GM21381 (cell line): ENCODE data around the gene DNAJC9.
A peak's percentile ranks its signal among the peaks of the same experiment; 100 is the strongest.
"Not testable (repeated sequence)": the region's sequence is repeated elsewhere in the genome, so short reads cannot be mapped to it uniquely, and the experiment has no call there.

Experiments
- ATAC-seq: cut with Tn5 transposase; IDR thresholded peaks from one replicate; pipeline ENCODE4 v1.9.1; 2021; ENCODE audit warnings: mild to moderate bottlenecking, moderate library complexity; ENCODE audit not compliant: unreplicated experiment

The DNAJC9 gene, protein sequence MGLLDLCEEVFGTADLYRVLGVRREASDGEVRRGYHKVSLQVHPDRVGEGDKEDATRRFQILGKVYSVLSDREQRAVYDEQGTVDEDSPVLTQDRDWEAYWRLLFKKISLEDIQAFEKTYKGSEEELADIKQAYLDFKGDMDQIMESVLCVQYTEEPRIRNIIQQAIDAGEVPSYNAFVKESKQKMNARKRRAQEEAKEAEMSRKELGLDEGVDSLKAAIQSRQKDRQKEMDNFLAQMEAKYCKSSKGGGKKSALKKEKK

DNA sequence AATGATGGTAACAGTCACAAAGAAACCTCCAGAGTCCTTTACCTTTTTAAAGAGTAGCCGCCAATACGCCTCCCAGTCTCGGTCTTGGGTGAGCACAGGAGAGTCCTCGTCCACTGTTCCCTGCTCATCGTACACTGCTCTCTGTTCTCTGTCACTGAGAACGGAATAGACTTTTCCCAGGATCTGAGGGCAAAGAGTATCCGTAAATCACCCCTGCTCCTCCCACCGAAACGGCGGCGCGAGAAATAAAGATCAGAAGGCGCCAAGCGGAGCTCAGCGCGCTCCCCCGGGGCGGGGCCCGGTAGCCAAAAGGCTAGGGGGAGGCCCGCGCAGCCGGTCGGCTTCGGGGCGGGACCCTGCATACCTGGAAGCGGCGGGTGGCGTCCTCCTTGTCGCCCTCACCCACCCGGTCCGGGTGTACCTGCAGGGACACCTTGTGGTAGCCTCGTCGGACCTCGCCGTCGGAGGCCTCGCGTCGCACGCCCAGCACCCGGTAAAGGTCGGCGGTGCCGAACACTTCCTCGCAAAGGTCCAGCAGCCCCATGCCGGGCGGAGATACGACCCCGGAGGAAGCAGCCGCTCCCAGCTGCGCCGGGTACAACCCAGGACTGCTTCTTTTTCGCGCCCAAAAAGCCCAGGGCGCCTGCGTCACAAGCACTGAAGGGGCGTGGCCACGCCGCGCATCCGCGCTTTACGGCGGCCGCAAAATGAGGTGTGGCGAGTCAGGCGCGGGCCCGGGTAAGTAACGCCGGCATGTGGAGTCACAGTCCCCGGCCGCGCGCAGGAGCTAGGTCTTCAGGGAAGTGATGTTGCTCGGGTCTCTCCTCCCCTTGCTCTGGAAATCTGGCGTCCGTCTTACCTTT, at the start of gene DNAJC9:
DNAJC9 (minus strand) TSS at position 610 of the 863 bp plus-strand sequence; CDS start at position 544, 66 bp downstream.
- ATAC-seq = peak; percentile 78

DNA sequence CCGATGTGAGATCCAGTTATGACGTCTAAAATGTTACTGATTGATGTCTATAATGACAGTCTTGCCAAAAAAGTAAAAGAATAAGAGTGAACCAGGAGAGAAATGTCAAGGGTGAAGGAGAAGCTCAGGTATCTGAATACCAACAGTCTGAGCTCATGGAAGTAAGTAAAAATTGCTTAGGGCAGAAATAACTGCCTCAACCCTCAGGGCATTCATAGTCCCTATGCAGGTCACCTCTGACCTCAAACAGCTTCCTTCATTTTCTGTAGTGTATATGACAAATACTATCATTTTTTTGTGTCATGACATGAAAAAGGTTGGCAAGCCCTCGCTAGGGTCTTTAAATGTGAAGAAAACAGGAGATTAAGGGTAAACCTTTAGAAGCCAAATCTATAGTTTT, 46.4 kb upstream of the DNAJC9 start:
- no peak for ATAC-seq

DNA sequence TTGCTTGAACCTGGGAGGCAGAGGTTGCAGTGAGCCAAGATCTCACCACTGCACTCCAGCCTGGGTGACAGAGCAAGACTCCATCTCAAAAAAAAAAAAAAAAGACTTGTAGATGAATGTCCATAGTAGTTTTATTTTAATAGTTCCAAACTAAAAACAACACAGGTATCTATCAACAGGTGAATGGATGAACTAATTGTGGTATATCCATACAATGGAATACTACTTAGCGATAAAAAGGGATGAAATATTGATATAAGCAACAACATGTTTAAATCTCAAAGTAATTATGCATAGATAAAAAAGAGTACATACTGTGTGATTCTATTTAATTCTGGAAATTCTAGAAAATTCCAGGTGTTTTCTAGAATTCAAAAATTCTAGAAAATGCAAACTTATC, 42.9 kb upstream of the DNAJC9 start:
- ATAC-seq = no peak

DNA sequence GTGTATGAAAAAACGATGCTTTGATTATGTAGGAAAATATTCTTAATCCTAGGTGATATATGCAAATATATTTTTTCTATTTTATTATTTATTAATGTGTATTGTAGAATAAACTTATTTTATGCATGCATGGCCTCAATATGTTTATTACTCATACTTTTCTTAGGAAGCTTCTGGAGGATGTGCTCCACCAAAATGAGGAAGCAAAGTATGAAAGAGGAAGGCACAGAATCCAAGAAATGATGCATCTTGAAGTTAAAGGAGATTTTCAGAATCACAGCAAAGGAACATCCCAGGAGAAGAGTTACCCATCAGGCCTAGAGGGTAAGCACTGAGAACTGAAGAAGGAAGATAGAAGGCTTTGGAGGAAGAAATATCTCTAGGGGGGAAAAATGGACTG, 40.4 kb upstream of the DNAJC9 start:
- no peak for ATAC-seq

DNA sequence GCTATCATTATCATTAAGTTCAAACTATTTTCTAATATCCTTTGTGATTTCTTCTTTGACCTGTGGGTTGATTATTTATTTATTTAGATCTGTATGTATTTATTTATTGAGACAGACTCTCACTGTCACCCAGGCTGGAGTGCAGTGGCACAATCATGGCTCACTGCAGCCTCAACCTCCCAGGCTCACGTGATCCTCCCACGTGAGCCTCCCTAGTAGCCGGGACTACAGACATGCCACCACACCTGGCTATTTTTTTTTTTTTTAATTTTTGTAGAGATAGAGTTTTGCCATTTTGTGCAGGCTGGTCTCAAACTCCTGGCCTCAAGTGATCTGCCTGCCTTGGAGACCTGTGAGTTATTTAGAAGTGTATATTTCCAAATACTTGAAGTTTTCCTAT, 34.0 kb upstream of the DNAJC9 start:
- no peak for ATAC-seq

DNA sequence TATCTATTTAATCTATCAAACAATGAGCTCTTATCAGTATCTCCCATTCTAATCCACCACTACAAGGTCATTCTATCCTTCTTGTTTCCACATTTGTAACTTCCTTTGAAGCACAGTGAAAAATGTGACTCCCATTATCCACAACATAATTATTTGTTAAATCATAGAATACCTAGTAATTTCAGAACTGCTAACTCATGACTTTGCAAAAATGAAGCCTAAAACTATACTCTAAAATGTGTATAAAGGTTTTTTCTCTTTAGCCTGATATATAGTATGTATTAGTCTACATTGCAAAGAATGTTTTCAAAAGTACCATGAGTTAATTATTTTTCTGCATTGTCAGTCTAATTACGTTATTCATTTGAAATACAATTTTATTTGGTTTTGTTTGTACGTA, 17.4 kb upstream of the DNAJC9 start:
- ATAC-seq = no peak

DNA sequence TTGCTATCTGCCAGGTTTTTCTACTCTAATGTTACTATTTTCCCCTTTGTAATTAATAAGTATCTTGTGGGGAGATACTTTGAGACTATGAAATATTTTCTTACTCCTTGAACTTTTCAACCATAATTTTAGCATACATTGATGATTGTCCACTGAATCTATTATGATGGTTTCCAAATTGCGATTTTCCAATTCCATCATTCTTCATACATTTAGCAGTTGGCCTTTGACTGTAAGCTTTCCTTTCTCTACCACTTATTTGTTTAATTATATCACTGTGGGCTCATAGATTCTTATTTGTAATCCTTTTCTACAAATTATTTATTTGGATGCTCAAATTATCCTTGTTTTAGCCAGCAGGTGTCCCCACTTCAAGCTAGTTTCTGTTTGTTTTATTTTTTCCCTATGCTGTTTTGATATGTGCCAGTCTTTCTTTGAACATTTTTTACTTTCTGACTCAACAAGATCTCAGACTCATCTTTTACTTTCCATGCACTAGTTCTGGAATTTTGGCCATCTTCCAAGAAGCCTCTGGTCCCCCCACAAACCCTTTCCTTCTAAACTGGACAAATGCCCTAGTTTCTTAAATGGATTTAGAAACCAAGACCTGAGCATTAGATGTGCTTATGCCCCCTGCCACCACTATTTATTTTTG, 16.8 kb upstream of the DNAJC9 start:
- ATAC-seq = no peak

DNA sequence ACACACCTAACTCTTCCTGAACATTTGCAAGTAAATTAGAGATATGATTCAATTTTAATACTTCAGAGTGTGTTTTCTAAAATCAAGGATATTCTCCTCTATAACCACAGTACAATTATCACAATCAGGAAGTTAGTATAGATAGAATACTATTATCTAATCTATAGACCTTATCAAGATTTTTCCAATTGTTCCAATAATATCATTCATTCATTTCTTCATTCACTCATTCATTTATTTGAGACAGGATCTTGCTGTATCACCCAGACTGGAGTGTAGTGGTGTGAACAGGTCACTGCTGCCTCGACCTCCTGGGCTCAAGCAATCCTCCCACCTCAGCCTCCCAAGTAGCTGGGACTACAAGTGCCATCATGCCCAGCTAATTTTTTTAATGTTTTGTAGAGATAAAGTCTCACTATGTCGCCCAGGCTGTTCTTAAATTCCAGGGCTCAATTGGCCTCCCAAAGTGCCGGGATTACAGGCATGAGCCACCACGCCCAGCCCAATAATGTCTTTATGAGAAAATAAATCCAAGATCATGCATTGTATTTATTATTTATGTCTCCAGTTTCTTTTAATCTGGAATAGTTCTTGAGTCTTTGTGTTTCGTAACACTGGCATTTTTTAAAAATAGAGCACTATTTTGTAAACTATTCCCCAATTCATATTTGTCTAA, 16.0 kb upstream of the DNAJC9 start:
- ATAC-seq = no peak

DNA sequence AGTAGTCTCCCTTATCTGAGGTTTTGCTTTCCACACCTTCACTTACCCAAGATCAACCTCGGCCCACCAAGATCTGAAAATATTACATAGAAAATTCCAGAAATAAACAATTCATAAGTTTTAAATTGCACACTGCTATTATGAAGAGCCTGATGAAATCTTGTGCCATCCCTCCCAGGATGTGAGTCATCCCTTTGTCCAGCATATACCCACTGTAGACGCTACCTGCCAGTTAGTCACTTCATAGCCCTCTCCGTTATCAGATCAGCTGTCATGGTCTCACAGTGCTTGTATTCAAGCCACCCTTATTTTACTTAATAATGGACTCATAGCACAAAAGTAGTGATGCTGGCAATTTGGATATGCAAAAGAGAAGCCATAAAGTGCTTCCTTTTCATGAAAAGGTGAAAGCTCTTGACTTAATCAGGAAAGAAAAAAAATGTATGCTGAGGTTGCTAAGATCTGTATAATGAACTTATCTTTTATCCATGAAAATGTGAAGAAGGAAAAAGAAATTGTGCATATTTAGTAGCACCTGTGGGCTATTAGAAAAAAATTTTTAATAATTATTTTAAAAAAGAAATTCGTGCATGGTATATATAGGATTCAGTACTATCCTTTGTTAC, 15.2 kb upstream of the DNAJC9 start:
- ATAC-seq = no peak

DNA sequence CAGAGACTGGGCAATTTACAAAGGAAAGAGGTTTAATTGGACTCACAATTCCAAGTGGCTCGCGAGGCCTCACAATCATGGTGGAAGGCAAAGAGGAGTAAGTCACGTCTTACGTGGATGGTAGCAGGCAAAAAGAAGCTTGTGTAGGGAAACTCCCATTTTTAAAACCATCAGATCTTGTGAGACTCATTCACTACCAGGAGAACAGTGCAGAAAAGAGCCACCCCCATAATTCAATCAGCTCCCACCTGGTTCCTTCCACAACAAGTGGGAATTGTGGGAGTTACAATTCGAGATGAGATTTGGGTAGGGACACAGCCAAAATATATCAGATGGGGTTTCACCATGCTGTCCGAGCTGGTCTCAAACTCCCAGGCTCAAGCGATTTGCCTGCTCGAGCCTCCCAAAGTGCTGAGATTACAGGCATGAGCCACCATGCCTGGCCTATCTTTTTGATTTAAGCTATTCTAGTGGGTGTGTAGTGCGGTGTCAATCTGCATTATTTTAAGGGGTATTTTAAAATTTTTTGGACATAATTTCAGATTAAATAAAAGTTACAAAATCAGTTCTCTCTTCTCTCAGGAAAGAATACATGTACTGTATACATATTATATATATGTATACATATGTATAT, 14.4 kb upstream of the DNAJC9 start:
- ATAC-seq = no peak

DNA sequence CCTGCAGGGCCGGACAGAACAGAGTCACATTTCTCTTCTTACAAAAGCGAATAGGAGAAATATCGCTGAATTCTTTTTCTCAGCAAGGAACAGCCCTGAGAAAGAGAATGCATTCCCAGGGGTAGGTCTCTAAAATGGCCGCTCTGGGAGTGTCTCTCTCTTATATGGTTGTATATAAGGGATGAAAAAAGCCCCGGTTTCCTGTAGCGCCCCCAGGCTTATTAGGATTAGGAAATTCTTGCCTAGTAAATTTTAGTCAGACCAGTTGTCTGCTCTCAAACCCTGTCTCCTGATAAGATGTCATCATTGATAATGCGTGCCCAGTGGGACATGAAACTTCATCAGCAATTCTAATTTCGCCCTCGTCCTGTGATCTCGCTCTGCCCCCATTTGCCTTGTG, 11.6 kb upstream of the DNAJC9 start:
- not testable (repeated sequence) for ATAC-seq

DNA sequence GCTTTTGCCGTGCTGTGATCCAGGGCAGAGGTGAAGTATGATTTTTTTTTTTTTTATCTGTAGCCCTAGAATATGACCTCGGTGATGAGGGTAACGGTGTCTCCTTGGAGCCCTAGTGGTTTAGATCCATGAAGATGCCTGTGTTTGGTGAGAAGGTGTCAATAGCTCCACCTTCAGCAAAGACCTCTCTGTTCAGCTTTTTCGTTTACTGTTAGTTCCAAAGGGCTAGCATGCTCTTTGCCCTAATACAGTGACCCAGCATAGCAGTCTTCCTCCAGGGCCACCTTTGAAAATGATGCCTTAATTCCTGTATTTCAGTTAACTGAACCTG, 6.1 kb upstream of the DNAJC9 start:
- ATAC-seq = no peak

DNA sequence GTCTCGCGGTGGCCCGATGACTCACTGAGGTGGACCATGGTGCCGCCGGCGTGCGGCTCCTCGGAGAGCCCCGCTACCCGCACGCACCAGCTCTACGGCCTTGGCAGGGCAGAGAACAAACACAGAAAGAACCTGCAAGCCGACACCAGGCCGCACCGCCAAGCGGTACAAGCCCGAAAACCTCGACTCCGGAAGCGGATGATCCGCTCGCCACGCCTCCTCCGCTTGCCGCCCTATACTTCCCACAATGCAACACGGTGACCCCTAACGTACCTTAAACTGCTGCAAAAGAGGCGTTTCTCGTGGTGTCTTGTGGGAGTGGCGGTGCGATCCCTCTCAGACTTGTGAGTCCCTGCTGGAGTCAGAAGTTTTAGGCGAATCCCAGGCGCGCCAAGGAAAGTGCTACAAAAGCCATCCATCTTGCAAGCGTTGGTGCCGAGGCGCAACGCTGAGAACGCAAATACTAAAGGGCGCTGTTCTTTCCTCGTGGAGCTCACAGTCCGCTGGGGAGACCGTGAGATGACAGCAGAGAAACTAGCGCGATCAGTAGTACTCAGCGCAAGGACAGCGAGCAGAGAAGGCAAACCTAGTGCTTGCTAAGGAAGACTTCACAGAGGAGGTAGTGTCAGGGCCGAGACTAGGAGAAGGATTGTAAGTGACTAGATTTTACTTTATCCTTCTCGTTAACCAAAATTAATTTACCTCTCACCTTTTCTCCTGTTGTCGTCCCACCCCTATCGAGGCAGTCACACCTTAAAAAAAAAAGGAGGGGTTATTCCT, 5.6 kb upstream of the DNAJC9 start, which contains the start of gene MRPS16:
MRPS16 (minus strand) TSS at position 200 of the 780 bp plus-strand sequence; CDS start at position 38, 162 bp downstream.
- ATAC-seq = peak; percentile 77

DNA sequence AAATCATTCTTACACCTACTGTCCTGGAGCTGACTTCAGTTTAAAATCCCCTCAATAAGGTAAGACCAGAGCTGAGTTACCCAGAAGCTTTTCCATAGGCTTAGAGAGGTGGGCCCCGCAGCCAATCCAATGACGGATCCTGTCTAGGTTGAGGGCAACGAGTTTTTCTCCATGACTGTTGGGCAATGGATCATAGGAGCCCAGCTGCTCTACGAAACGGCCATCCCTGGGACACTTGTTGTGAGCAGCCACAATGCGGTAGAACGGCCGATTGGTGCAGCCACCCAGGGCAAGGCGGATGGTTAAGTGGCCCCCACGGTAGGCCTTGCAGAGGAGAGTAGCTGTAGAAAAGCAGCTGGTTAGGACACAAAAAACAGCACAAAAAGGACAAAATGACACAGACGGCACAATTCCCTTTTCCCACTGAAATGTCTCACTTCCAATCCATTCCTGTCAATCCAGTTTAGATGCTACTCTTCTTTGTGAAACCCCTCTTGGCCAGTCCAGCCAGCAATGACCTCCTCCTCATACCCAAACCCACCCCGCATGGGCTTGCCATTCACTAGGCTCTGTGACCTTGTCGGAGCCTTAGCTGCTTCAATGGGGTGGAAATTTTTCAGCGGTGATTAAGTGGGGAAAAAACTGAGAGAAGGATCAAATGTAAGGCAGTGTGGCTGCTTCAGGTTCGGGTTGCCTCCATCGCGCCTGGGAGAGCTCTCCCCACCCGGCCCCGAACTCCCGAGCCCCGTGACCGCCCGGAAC, 4.8 kb upstream of the DNAJC9 start:
- no peak for ATAC-seq

DNA sequence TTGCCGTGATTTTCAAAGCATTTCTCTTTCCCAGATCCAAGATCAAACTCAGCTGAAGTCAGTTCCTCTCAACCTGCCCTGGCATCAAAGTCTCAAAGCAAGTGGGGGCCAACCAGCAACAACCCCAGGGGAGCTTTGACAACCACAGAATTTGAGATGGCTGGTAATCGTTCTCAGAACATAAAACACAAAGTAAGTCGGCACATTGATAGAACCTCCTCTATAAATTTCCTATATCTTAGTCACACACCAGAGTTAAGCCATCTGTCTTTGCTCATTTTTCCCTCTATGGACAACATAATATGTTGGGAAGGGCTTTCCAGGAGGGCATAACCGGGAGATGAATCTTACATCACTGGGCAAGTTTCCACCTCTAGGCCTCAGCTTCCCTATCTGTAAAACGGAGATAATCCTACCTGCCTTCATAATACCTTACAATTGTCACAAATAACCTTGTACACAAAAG, 1.2 kb upstream of the DNAJC9 start:
- no peak for ATAC-seq

DNA sequence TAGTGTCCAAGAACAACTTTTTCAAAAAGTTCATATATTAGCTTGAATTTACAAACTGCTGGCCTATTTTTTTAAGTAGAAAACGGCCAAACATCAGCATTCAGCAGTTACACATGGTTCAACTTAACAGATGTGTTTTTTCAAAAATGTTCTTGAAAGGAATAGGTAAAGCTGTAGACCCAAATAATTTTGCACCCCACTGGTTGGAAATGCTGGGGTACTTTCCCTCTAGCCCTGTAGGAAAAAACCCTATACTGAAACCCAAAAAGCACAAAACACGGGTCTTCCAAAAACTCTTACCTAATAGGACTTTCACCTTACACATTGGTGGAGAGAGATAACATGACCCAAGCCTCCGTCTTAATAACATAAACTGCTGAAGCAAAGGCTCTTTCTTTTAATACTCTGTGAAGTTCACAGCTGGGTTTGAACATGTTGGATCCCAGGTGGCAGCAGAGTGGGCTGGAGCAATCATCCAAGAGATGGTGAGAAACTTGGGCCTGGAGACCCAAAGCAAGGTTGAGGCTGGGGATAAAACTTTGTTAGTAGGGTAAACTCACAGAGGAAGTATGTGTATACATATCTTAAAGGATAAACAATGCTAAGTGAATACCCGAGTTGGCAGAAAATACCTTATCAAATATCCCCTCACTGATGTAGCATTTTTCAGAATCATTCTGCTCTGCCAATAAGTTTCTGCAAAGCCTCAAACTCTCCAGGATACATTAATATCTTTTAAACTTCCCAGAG, 629 bp upstream of the DNAJC9 start:
- ATAC-seq = no peak

DNA sequence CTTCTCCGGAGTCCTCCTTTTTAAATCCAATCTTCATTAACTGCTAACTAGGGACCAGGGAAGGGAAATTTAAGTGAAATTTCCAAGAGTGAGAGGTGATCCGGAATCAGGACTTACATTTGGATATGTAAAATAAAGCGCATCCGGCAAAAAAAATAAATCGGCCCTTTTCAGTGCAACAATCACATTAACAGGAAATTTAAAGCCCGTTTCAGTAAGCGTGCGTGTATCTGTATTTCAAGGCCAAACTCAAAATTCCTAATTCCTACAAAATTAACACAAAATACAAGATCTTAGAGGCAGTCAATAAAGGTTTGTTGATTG, 771 bp downstream of the DNAJC9 start:
- no peak for ATAC-seq

DNA sequence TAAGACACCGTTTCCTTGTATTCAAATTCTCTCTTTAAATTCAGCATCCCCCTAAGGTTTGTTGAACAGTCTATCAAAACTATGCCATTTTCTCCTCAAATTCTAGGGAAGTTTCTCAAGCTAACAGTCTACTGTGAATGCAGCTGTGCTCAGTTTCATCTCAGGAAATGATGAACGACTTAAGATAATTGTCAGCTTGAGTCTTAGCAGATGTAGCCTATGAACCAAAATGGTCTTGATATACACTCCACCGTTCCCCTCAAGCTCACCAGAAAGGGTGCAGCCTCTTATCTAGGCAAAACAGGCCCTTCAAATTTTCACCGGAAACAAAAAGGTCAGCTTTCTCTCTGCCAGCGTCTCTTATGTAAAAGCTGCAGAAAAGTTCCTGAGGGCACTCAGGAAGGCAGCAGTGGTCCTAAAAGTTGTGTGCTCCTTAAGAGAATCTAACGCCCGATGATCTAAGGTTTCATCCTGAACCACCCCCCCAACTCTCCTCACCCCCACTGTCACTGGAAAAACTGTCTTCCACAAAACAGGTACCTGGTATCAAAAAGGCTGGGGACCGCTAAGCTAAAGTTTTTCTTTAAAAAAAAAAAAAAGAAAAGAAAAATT, 2.1 kb downstream of the DNAJC9 start:
- no peak for ATAC-seq
